Right atrium auricular region (tissue), 2 donors: ENCODE data around the gene CAST. TPM values are rescaled to one million over a fixed set of nuclear protein-coding genes. Genes with fewer than 3 reads are reported as not detected.

ENCODE experiments used
- DNase-seq: peaks from one replicate; pipeline ENCODE4 v3.0.0-alpha.2; 2019; ENCODE audit warnings: low spot score
- H3K27ac ChIP-seq, 2 donors: fragments of 200-600 bp; sonication (generic); 1 replicate in 1 of 2; 2 replicates in 1 of 2; pipeline ENCODE4 v1.5.1; 2016 to 2019
- H3K27me3 ChIP-seq, 2 donors: fragments of 200-600 bp; sonication (generic); one replicate each; pipeline versions ENCODE4 v1.5.1 to v1.6.0; 2017 to 2019
- H3K36me3 ChIP-seq: fragments of 200-600 bp; sonication (generic); one replicate; pipeline ENCODE4 v1.5.1; 2016
- H3K4me1 ChIP-seq, 2 donors: fragments of 200-600 bp; sonication (generic); one replicate each; pipeline versions ENCODE4 v1.5.1 to v1.6.0; 2017 to 2019
- H3K4me3 ChIP-seq, 2 donors: fragments of 200-600 bp; sonication (generic); 1 replicate in 1 of 2; 2 replicates in 1 of 2; pipeline ENCODE4 v1.5.1; 2017 to 2019; ENCODE audit warnings: mild to moderate bottlenecking in 1 of 2, moderate library complexity in 1 of 2
- H3K9me3 ChIP-seq, 2 donors: fragments of 200-600 bp; sonication (generic); one replicate each; pipeline ENCODE4 v1.5.1; 2019
- CTCF ChIP-seq, 2 donors: fragments of 200-600 bp; sonication (generic); IDR thresholded peaks; one replicate each; pipeline ENCODE4 v1.5.1; 2019; ENCODE audit warnings: antibody characterized with exemption in 2 of 2
- total RNA-seq, 2 donors: library from RNA; depleted of rRNA; stranded (reverse); fragments of >200 nt; gene quantifications; one replicate each; pipeline ENCODE4 v1.1.0, GENCODE V29; 2016

CAST gene
- total RNA-seq, 2 donors from 2014 or later, result 439 to 631 TPM

- Histone ChIP-seq H3K4me3 (no peak overlapping the region), H3K4me1 (peaks cover 0 to 14% of the 10 kb centered on the region in 2 donors), H3K27me3 (no peaks in the 10 kb centered on the region), H3K36me3 (no peaks in the 10 kb centered on the region), H3K9me3 (no peaks in the 10 kb centered on the region), H3K27ac (no peak overlapping the region)
- no peak for TF ChIP-seq CTCF (IDR thresholded peaks at IDR 0.05)
- DNase-seq, result no peak
These were observed 3.0 kb upstream of the CAST start for GRCh38 chr5:96659170-96659569.

GRCh38 chr5:96660971-96661854, 963 bp upstream of the CAST start:
- Histone ChIP-seq H3K27me3 (no peaks in the 10 kb centered on the region), H3K27ac (peak overlapping the region; percentile 98 to 100), H3K4me3 (peak overlapping the region; percentile 91 to 95), H3K4me1 (peaks cover 0 to 26% of the 10 kb centered on the region in 2 donors), H3K36me3 (no peaks in the 10 kb centered on the region), H3K9me3 (no peaks in the 10 kb centered on the region)
- TF ChIP-seq CTCF (IDR thresholded peaks at IDR 0.05), result no peak
- no peak for DNase-seq

GRCh38 chr5:96662725-96663518, 746 bp downstream of the CAST start:
- H3K27ac ChIP-seq, result peak overlapping the region; percentile 98 to 100
- peaks cover 0 to 36% of the 10 kb centered on the region in 2 donors for H3K4me1 ChIP-seq
- TF ChIP-seq CTCF (IDR thresholded peaks at IDR 0.05), result no peak
- H3K27me3 ChIP-seq, result no peaks in the 10 kb centered on the region
- peak overlapping the region; percentile 91 to 95 for H3K4me3 ChIP-seq
- no peaks in the 10 kb centered on the region for H3K36me3 ChIP-seq
- no peaks in the 10 kb centered on the region for H3K9me3 ChIP-seq
- DNase-seq, result peak; percentile 98

- no peaks in the 10 kb centered on the region for H3K36me3 ChIP-seq
- DNase-seq, result no peak
- H3K9me3 ChIP-seq, result no peaks in the 10 kb centered on the region
- peak overlapping the region; percentile 98 to 100 for H3K27ac ChIP-seq
- peaks cover 0 to 39% of the 10 kb centered on the region in 2 donors for H3K4me1 ChIP-seq
- peak overlapping the region; percentile 91 to 95 for H3K4me3 ChIP-seq
- TF ChIP-seq CTCF (IDR thresholded peaks at IDR 0.05), result no peak
- no peaks in the 10 kb centered on the region for H3K27me3 ChIP-seq
These were observed 1.4 kb downstream of the CAST start for GRCh38 chr5:96663608-96664007.

- H3K36me3 ChIP-seq, result no peaks in the 10 kb centered on the region
- peaks cover 0 to 50% of the 10 kb centered on the region in 2 donors for H3K4me1 ChIP-seq
- H3K4me3 ChIP-seq, result no peak overlapping the region
- no peaks in the 10 kb centered on the region for H3K9me3 ChIP-seq
- no peak for TF ChIP-seq CTCF (IDR thresholded peaks at IDR 0.05)
- no peak for DNase-seq
- H3K27ac ChIP-seq, result peak overlapping the region in 1 of 2 donors; percentile 20
- H3K27me3 ChIP-seq, result no peaks in the 10 kb centered on the region
These were observed 2.5 kb downstream of the CAST start for GRCh38 chr5:96664669-96665068.
